PC-9 (cell line): ENCODE results near the gene PTPRCAP.

Source experiments
- CTCF ChIP-seq: fragments of 200-600 bp; sonication (generic); conservative IDR thresholded peaks from 2 replicates; pipeline ENCODE4 v1.6.1; 2017; ENCODE audit warnings: mixed run types, antibody characterized with exemption, mild to moderate bottlenecking, moderate library complexity
- EZH2 ChIP-seq: fragments of 200-600 bp; sonication (generic); IDR thresholded peaks from 2 replicates; pipeline ENCODE4 v1.8.0; 2017; ENCODE audit warnings: antibody characterized with exemption, low read depth

DNA sequence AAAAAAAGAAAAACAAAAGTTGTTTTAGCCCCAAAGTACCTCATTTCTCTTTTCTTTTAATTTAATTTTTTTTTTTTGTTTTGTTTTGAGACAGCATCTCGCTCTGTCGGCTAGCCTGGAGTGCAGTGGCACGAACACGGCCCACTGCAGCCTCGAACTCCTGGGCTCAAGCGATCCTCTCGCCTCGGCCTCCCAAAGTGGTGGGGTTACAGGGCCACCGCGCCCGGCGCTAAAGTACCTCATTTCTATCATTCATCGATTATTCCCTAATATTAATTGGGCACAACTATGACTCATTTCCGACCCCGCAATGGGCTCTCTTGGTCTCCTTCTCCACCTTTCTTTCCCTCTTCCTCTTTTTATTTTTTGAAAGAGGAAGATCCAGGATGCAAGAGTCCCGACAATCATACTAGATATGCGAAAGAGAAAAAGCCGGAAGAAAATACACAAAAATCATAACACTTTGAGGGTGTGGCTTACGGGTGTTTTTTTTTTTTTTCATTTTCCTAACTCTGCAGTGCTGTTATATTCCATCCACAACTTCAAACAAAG lies 44.9 kb upstream of the PTPRCAP start:
- TF ChIP-seq EZH2 (no peak), CTCF (no peak)
